GM21576 (cell line): ENCODE results near the gene HGD.
A peak's percentile ranks its signal among the peaks of the same experiment; 100 is the strongest.
"Not testable (repeated sequence)": the region's sequence is repeated elsewhere in the genome, so short reads cannot be mapped to it uniquely, and the experiment has no call there.

Experiments used
- ATAC-seq: cut with Tn5 transposase; IDR thresholded peaks from one replicate; pipeline ENCODE4 v1.9.1; 2021; ENCODE audit warnings: mild to moderate bottlenecking, moderate library complexity; ENCODE audit not compliant: unreplicated experiment

HGD gene

DNA sequence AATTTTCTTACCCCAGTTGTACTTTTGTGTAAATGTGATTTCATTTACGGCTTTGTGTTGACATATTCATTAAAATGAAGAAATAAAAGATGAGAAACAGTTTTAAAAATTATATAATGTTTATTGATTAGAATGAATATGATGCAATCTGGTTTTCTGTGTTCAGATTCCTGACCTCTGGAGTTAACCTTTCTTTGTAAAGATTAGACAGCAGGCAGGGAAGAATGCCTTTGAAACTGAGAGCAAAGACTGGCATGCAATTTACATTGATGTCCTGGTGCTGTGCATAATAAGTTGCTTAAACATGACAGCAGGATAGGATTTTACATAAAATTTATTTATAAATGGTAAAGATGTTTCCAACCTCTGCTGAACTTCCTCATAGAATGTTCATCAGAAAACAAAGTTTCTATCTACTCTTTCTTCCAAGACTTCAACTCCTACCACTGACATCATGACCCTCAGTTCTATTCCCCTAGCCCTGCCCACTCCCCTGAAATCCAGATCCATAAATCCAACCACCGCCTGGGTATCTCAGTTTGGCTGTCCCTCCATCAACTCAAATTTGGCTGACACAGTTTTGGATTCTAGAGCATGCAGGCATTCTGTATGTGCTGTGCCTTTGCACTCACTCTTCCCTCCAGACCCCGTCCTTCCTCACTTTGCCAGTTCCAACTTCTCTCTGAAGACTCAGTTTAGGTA is 1.7 kb downstream of the HGD start:
- ATAC-seq = no peak

DNA sequence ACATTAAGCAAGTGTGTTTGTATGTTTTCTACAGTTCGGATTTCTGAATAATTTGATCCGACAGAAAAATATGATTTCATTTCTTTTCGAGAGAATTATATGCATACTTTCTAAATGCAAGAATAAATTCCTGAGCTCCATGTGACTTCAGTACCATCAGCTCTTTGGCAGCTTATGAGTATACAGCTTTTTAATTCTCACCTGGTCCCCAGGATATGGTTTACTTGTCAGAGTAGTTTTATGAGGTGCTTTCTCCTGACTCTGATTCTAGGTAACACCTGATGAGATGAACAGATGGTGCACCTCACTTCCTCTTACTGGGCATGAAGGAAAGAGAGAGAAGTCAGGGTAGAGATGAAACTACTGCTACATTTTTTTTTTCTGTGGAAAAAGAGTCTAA is 3.1 kb downstream of the HGD start:
- ATAC-seq = peak; percentile 55

- peak; percentile 85 for ATAC-seq
These were observed 3.6 kb downstream of the HGD start for GRCh38 chr3:120678331-120678947.

GRCh38 chr3:120677193-120677592 is 4.8 kb downstream of the HGD start:
- not testable (repeated sequence) for ATAC-seq

GRCh38 chr3:120673116-120673515 is 8.9 kb downstream of the HGD start:
- ATAC-seq = no peak

GRCh38 chr3:120670576-120670975 is 11.5 kb downstream of the HGD start:
- no peak for ATAC-seq

DNA sequence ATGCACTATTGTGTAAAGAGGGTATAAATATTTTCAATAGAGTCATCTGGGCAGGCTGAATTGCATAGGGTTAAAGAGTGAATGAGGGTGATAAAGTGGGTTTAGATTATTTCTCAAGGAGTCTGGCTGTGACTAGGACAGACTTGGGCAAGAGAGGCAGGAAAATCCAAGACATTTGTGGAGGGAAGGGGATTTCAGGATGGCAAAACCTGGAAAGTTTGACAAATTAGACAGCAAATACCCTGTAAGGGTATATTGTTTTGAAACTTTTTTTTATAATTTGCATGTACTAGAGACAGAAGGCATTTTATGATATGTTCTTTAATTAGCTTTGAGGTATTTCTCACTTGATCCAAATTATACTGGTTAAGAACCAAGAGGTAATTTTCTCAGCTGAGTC is 17.1 kb downstream of the HGD start:
- no peak for ATAC-seq

DNA sequence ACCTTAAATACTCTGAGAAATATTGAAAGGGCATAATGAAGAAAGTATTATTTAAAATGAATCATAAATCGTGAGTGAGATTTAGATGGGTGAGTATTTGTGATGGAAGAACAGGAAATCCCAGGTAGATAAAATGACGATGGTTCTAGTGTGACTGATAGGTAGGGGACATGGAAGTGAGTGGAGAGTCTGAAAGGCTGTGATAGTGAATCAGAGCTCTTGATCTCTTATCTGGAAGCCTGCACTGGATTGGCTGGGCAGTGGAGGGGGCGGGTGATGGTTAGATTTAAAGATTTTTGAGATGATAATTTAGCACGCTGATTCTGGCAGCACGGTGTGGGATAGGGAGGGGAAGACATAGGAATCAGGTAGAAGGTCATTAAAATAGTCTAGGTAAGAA is 20.1 kb downstream of the HGD start:
- no peak for ATAC-seq

DNA sequence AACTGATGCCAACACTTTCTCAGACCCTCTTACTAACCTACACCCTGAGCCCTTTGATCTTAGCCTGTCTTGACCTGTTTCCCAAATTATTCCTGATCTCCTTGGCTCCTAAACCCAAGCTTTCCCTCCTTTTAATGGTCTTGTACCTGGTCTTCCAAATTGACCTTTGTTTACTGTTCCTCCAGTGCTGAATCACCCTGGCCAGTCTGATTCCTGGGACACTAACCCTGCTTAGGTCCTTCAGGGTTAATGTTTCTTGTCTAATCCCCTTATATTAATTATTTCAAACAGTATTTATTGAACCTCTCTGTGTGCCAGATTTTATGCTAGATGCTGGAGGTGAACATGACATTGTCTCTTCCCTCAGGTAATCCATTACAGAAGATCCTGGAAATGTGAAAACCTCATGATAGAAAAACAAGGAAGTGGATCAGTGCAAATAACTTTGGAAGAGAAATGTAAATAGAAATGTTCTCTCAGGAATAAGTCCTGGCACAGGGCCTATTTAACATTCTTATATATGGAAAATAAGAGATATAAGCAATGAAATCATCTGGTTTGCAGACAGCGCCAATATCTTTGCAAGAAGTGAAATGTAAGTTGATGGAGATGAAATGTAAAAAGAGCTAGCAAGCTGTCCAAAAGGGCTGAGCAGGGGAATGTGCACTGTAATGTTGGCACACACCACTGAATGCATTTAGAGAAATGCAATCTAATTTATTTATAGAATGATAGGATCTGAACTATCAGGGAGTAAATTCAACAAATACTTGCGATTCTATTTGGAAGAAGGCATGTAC is 20.7 kb downstream of the HGD start:
- ATAC-seq = no peak

GRCh38 chr3:120659834-120660233 is 22.2 kb downstream of the HGD start:
- no peak for ATAC-seq

- no peak for ATAC-seq
These were observed 22.8 kb downstream of the HGD start for GRCh38 chr3:120659285-120659684.

DNA sequence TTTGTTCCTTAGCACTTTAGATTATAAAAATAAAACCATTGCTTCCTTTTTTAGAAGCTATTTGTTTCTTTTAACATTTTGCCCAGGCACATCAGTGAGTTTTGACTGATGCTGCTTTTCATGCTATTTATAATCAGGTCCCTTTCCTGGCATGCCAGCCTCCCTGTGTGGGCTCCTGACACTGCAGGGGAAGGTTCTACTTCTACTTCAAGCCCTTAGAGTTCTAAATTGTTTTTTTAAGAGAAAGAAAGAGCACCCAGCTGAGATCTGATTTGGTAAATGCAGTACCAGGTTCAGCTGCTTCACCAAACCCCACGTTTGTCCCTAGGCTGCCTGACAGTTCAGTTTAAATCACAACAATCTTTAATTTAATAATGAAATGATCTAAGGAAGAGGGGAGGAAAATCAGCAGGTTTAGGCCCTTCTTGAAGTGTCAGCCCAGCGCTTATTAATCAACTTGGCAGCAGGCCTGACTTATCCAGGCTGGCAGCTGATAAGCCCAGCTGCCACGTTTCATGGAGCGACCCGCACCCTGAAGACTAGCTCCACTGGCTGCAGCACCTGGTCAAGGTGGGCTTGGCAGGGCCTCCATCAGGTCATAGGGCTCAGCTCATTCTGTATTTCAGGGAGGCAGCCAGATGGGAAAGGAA is 29.0 kb downstream of the HGD start:
- ATAC-seq = no peak

GRCh38 chr3:120652281-120652680 is 29.8 kb downstream of the HGD start:
- ATAC-seq = no peak

GRCh38 chr3:120650311-120650710 is 31.7 kb downstream of the HGD start:
- no peak for ATAC-seq

- ATAC-seq = no peak
These were observed 32.2 kb downstream of the HGD start for GRCh38 chr3:120649830-120650233.

GRCh38 chr3:120648290-120648689 is 33.7 kb downstream of the HGD start:
- ATAC-seq = no peak

GRCh38 chr3:120646771-120647432 is 35.1 kb downstream of the HGD start:
- ATAC-seq = no peak

GRCh38 chr3:120645083-120645845 is 36.8 kb downstream of the HGD start:
- no peak for ATAC-seq

GRCh38 chr3:120642368-120642948 is 39.6 kb downstream of the HGD start:
- ATAC-seq = no peak

DNA sequence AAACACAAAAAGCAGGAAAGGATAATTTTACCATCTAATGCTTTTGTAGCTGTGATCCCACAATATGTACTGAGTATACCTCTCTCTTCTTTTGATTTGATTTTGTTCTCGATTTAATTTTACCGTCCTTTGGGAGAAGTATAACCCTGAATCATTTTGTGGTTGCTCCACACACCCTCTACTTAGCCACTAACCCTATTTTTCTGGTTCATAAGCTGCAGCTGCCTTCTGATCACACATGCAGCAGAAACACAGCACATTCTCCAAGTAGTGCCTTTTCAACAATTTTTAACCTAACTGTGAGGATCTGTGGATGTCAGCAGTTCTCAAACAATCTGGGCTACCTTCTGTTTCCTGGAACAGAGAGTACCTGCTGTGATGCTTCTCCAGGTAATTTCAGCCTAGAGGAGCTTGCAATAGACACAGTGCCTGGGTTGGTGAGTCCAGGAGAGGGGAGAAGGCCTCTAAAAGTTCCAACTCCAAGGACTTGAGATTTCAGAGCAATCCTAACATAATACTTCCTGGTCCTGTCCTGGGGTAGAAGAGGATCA is 40.3 kb downstream of the HGD start:
- ATAC-seq = no peak
